ENCODE results near the gene HNRNPA1.
"Not testable (repeated sequence)": the region's sequence is repeated elsewhere in the genome, so short reads cannot be mapped to it uniquely, and the experiment has no call there.

Gene HNRNPA1

GRCh38 chr12:54299515-54300224 is 19.1 kb downstream of the HNRNPA1 start:
- DNase-seq = no peak

GRCh38 chr12:54300225-54300731 is 19.8 kb downstream of the HNRNPA1 start:
- DNase-seq = peak in 2 of 4 experiments; percentile 20 to 28

GRCh38 chr12:54300732-54301427 is 20.4 kb downstream of the HNRNPA1 start, which contains the start of gene NFE2:
Gene NFE2, minus strand, starts transcription at chr12:54301015. Its CDS starts 5,767 bp downstream, at chr12:54295248.
- DNase-seq = peak; percentile 58 to 83 (median 73)

GRCh38 chr12:54301428-54302048 is 21.0 kb downstream of the HNRNPA1 start:
- DNase-seq = peak in 1 of 4 experiments; percentile 36

GRCh38 chr12:54303640-54304039 is 23.1 kb downstream of the HNRNPA1 start:
- no peak for DNase-seq

- peak; percentile 71 to 85 (median 80) for DNase-seq
These were observed 23.8 kb downstream of the HNRNPA1 start for GRCh38 chr12:54304187-54304810.

GRCh38 chr12:54306925-54307741 is 26.6 kb downstream of the HNRNPA1 start:
- peak; percentile 71 to 87 (median 78) for DNase-seq

- DNase-seq = no peak
These were observed 30.5 kb downstream of the HNRNPA1 start for GRCh38 chr12:54311051-54311450.

- not testable (repeated sequence) for DNase-seq
These were observed 31.8 kb downstream of the HNRNPA1 start for GRCh38 chr12:54312309-54312708.

GRCh38 chr12:54321363-54321762 is 40.8 kb downstream of the HNRNPA1 start:
- DNase-seq = no peak

GRCh38 chr12:54324617-54325441 is 44.3 kb downstream of the HNRNPA1 start, which contains the start of gene COPZ1:
Gene COPZ1, plus strand, starts transcription at chr12:54325131. Its CDS starts 33 bp downstream, at chr12:54325164.
- peak; percentile 95 to 99 (median 98) for DNase-seq

- DNase-seq = not testable (repeated sequence)
These were observed 45.0 kb downstream of the HNRNPA1 start for GRCh38 chr12:54325442-54326109.

- no peak for DNase-seq
These were observed 48.2 kb downstream of the HNRNPA1 start for GRCh38 chr12:54328595-54329337.

GRCh38 chr12:54329759-54330158 is 49.2 kb downstream of the HNRNPA1 start:
- no peak for DNase-seq

GRCh38 chr12:54330442-54330841 is 49.9 kb downstream of the HNRNPA1 start:
- no peak for DNase-seq

GRCh38 chr12:54331461-54331860 is 50.9 kb downstream of the HNRNPA1 start:
- no peak for DNase-seq

- no peak for DNase-seq
These were observed 53.0 kb downstream of the HNRNPA1 start for GRCh38 chr12:54333420-54334034.

All from suppressor macrophage (primary cell).